Measurements from ENCODE around the gene PBOV1. TPM values are rescaled to one million over a fixed set of nuclear protein-coding genes. Genes with fewer than 3 reads are reported as not detected.

Gene PBOV1
- total and polyA plus RNA-seq, 5 experiments from 2014 or later = not detected

DNA sequence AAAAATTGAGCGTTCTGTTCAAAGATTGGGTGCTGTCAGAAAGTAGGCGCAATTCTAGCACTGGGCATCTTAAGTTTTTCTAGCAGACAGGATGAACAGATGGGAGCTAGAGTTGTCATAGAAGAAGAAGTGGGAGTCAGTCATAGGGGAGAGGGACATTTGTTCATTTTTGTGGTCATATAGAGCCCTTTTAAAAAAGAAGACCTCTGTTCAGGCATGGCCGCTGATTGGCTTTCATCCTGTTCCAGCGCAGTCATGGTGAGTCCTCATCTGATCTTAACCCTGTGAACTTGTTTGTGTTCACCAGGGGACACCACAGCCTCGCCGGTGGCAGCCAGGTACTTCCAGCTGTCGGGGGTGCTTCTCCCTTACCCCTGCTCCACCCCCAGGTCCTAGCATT, 29.7 kb upstream of the PBOV1 start:
- no peak overlapping the region for H3K4me3 Mint-ChIP-seq
- no peaks in the 10 kb centered on the region for H3K4me1 Mint-ChIP-seq
- H3K27me3 Mint-ChIP-seq = peaks cover 2 to 5% (median 4%) of the 10 kb centered on the region in 5 donors
- no peak for DNase-seq
- no peak overlapping the region for H3K27ac Mint-ChIP-seq
- no peaks in the 10 kb centered on the region for H3K36me3 Mint-ChIP-seq
- ATAC-seq = no peak
- POLR2A ChIA-PET = no interaction called here
- H3K9me3 Mint-ChIP-seq = no peaks in the 10 kb centered on the region

DNA sequence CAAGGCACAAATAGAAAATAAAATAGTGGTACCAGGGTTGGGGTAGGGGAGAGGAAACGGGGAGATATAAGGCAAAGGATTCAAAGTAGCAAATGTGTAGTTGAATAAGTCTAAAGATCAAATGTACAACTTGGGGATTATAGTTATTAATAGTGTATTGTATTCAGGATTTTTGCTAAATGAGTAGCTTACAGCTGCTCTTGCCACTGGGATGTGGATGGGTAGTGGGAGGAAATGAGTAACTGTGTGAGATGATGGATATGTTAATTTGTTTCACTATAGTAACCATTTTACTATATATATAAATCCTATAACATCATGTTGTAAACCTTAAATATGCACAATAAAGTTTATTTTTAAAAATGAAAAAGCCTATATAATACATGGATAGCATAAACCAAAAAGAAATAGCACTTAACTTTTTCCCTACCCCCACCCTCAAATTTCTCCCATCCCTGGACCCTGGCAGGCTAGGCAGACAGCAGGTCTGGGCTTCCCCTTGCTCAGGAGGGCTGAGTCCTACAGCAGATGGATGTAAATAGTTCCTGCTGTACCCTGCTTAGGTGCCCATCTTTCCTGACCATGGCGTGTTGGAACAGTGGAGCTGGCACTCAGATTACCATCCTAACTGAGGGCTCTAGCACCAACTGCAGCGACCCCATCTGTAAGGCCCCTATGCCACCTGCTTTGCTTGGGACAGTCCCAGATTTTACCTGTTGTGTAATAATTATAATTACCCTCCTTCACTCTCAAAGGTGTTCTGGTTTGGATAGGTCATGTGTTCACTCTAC, 28.6 kb upstream of the PBOV1 start:
- no peaks in the 10 kb centered on the region for H3K36me3 Mint-ChIP-seq
- H3K4me3 Mint-ChIP-seq = no peak overlapping the region
- no peak overlapping the region for H3K27ac Mint-ChIP-seq
- H3K9me3 Mint-ChIP-seq = no peaks in the 10 kb centered on the region
- ATAC-seq = no peak
- H3K27me3 Mint-ChIP-seq = peaks cover 3 to 10% (median 6%) of the 10 kb centered on the region in 5 donors
- POLR2A ChIA-PET = no interaction called here
- DNase-seq = no peak
- H3K4me1 Mint-ChIP-seq = no peaks in the 10 kb centered on the region

DNA sequence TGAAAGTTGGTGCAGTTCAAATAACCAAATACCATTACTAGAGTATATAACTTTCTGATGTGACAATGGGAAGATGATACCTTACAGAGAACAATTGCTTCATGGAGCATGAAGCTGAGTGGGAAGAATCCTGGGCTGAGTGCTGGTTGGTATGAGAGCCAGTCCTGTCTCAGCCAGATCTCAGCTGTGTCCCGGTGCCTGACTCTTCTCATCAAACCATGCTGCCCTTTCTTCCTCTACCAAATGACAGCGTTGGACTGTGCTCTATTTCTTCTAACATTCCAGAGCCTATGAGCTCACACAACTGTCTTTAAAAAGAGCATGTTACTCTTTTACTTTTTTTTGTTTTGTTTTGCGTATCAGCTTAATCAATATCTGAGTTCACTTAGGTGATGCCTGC, 27.5 kb upstream of the PBOV1 start:
- peaks cover 2 to 19% (median 3%) of the 10 kb centered on the region in 5 donors for H3K27me3 Mint-ChIP-seq
- H3K36me3 Mint-ChIP-seq = no peaks in the 10 kb centered on the region
- POLR2A ChIA-PET = no interaction called here
- no peaks in the 10 kb centered on the region for H3K4me1 Mint-ChIP-seq
- H3K27ac Mint-ChIP-seq = no peak overlapping the region
- no peaks in the 10 kb centered on the region for H3K9me3 Mint-ChIP-seq
- no peak for DNase-seq
- ATAC-seq = no peak
- no peak overlapping the region for H3K4me3 Mint-ChIP-seq

DNA sequence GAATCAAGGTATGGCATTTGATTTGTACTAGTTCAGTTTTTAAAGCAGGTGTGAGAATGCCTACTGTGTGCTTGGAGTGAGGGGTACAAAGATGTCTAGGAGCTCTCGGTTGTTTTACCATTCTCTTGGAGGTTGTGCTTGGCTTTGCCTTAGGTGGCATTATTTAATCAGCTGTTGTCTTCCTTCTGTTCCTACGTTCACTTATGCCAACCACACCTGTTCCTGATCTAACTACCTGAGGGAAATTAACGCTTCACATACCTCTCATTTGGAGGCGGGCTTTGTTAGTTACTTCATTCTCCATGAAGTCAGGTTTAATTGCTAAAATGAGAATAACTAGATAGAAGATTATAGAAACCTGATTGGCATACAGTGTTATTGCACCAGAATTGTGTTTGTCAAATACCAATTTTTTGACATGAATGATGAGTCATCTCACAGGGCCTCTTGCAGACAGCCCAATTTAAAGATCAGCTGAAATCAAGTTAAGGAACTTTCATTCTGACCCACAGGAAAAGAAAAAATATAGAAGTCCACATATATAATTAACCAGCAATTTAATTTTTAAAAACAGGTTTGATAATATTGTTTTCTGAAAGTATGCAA, 24.8 kb upstream of the PBOV1 start:
- Mint-ChIP-seq H3K9me3 (no peaks in the 10 kb centered on the region), H3K4me1 (no peaks in the 10 kb centered on the region), H3K4me3 (no peak overlapping the region), H3K36me3 (no peaks in the 10 kb centered on the region), H3K27ac (no peak overlapping the region), H3K27me3 (peaks cover 2 to 22% (median 3%) of the 10 kb centered on the region in 5 donors)
- POLR2A ChIA-PET = no interaction called here
- ATAC-seq (no peak), DNase-seq (no peak)

DNA sequence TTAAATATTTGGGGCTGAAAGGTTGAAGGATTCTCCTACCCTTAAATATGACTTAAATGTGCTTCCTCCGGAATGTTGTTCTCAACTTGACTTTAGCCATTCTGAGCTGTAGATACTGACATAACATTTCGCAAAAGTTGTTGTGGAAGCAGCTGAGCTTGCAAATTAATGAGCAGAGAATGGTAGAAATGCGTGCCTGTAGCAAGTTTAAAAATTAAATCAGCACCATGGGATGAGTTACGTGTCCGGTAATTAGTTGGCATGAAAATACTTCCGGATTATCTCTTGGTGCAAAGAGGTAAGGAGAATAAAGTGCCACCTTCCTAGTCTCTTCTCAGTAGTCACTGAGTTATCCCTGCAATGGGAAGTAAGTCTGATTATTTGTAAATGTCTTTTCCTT, 23.6 kb upstream of the PBOV1 start:
- ATAC-seq (no peak), DNase-seq (no peak)
- Mint-ChIP-seq H3K27ac (no peak overlapping the region), H3K9me3 (no peaks in the 10 kb centered on the region), H3K36me3 (no peaks in the 10 kb centered on the region), H3K27me3 (peaks cover 2 to 22% (median 3%) of the 10 kb centered on the region in 5 donors), H3K4me1 (no peaks in the 10 kb centered on the region), H3K4me3 (no peak overlapping the region)
- POLR2A ChIA-PET = no interaction called here

DNA sequence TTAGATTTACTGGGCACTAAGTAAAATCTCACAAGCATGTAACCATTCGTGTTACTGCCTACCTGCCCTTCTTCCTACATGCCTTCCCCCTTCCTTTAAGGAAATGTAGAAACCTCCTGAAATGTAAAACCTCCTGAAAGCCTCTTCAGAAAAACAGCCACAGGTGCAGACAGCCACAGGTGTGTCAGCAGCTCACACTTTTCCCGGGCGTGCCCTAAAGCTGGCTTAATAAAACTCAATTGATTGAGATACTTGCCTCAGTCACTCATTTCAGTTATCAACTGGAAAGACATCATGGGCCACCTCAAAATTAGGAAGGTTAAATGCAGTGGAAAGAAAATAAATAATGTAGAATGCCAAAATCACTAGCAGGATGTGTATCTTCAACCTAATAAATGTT, 23.1 kb upstream of the PBOV1 start:
- no peak for ATAC-seq
- Mint-ChIP-seq H3K27me3 (peaks cover 2 to 22% (median 3%) of the 10 kb centered on the region in 5 donors), H3K36me3 (no peaks in the 10 kb centered on the region), H3K9me3 (no peaks in the 10 kb centered on the region), H3K27ac (no peak overlapping the region), H3K4me3 (no peak overlapping the region), H3K4me1 (no peaks in the 10 kb centered on the region)
- DNase-seq = no peak
- POLR2A ChIA-PET = no interaction called here

DNA sequence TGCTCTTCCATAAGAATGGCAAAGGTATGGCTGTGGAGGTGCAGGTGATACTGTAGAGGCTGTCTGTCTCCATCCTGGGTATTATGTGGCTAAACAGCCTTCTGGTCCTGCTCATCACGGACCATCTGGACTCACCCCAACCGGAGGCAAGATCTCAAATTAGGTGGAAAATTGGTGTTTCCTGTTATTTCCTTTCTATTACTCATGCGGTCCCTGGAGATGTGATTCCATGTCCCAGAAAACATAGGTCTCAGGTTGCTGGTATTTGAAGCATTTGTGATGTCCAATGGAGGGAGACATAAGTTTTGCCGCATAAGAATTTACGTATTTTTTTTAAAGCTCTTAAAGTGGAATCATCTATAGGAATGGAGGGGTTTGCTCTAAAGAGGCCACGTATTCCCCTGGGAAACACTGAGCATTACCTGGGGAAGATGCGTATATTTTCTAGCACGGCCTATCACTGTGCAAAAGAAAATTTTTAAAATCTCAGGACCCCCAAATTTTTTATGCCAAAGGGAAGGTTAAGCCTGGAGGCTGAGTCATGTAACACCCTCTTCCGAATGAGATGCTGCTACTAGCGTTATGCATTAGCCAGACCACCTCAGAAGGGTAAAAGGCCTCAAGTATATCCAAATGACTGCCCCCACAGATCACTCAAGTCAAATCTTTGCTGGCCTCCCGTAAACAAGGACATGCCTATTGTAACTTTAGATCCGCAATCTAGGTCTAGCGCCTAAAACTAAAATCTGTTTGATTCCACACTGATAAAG, 22.4 kb upstream of the PBOV1 start:
- no peak for DNase-seq
- Mint-ChIP-seq H3K4me1 (no peaks in the 10 kb centered on the region), H3K9me3 (no peaks in the 10 kb centered on the region), H3K27ac (no peak overlapping the region), H3K36me3 (no peaks in the 10 kb centered on the region), H3K27me3 (peaks cover 2 to 22% (median 3%) of the 10 kb centered on the region in 5 donors), H3K4me3 (no peak overlapping the region)
- ATAC-seq = no peak
- POLR2A ChIA-PET = no interaction called here

DNA sequence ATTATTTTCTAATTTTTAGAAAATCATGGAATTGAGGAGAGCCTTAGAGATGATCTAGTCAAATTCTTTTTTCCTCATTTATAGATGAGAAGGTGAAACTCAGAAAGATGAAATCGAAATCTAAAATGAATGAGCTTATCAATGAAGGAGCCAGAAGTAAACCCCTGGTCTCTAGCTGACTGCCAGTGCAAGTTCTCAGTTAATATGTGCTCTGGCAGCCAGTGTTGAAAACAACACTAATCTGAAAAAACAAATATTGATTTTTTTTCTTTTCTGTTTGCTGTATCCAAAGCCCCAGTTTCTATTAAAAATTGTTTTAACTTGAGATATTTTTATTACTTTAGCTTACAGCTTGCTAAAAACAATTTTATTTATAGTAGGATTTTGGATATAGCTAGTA, 21.5 kb upstream of the PBOV1 start:
- no peak overlapping the region for H3K4me3 Mint-ChIP-seq
- no peak overlapping the region for H3K27ac Mint-ChIP-seq
- no peak for ATAC-seq
- POLR2A ChIA-PET = no interaction called here
- no peaks in the 10 kb centered on the region for H3K4me1 Mint-ChIP-seq
- DNase-seq = no peak
- H3K9me3 Mint-ChIP-seq = no peaks in the 10 kb centered on the region
- H3K36me3 Mint-ChIP-seq = no peaks in the 10 kb centered on the region
- H3K27me3 Mint-ChIP-seq = peaks cover 2 to 22% (median 3%) of the 10 kb centered on the region in 5 donors

DNA sequence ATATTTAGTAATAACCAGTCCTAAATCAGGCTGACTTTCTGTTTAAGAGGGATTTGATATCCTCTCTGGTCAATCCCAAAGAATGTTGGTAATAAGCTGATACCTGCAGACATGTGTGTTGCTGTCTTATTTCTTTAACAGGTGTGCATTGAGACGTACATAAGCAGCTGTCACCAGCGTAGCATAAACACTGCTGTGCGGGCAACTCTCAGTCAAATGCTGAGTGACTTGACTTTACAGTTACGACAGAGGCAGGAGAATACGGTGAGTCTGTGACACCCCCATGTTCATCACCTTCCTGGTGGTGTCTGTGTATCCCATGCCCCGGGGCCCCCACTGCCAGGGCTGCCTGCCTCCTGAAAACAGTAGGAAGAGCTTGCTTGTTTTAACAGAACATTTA, 20.1 kb upstream of the PBOV1 start:
- no peak for ATAC-seq
- H3K4me3 Mint-ChIP-seq = no peak overlapping the region
- H3K27me3 Mint-ChIP-seq = peaks cover 1 to 21% (median 7%) of the 10 kb centered on the region in 5 donors

DNA sequence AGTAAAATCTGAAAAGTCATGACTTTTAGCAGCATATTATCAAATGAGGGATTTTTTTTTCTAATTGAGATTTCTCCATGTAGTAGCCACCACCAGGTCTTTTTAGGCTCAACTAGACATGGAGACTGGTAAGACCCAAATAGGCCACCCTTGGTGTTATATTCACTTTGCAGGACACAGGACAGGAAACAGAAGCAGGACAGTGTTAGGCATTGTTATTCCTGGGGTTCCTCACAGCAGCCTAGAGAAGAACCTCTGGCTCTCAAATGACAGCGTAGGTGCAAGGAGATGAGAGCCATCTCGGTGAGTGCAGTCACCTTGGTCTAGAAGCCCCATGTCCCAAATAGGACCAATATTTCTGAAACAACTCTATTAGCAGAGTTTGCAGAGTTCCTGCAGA, 19.2 kb upstream of the PBOV1 start:
- no peak for DNase-seq
- no peak overlapping the region for H3K27ac Mint-ChIP-seq
- POLR2A ChIA-PET = no interaction called here
- no peaks in the 10 kb centered on the region for H3K36me3 Mint-ChIP-seq
- H3K27me3 Mint-ChIP-seq = peaks cover 0 to 14% (median 7%) of the 10 kb centered on the region in 5 donors
- H3K9me3 Mint-ChIP-seq = no peaks in the 10 kb centered on the region
- H3K4me3 Mint-ChIP-seq = no peak overlapping the region
- ATAC-seq = no peak
- H3K4me1 Mint-ChIP-seq = no peaks in the 10 kb centered on the region

More for the DNA sequence above, 20.1 kb upstream of the PBOV1 start:
- POLR2A ChIA-PET = no interaction called here
- Mint-ChIP-seq H3K27ac (no peak overlapping the region), H3K4me1 (no peaks in the 10 kb centered on the region), H3K9me3 (no peaks in the 10 kb centered on the region), H3K36me3 (no peaks in the 10 kb centered on the region)
- no peak for DNase-seq

DNA sequence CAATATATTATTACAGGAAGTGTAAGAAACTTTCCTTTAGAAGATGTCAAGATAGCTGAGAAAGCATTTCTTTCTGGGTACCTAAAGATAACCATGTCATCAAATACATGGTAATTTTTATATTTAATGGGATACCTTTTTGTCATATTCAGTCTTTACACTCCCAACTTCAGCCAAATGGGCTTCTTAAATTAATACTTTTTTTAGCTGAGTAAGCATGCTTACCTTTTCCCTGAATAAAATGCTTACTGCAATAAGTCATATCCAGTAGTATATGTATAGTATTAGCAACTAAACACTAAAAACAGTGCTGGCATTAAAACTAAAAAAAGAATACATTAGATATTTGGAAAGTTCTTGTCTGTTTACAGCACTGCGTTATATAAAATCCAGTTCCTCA, 17.4 kb upstream of the PBOV1 start:
- no peaks in the 10 kb centered on the region for H3K9me3 Mint-ChIP-seq
- no peaks in the 10 kb centered on the region for H3K4me1 Mint-ChIP-seq
- POLR2A ChIA-PET = no interaction called here
- DNase-seq (no peak), ATAC-seq (no peak)
- H3K4me3 Mint-ChIP-seq = no peak overlapping the region
- H3K27ac Mint-ChIP-seq = no peak overlapping the region
- peaks cover 0 to 10% (median 3%) of the 10 kb centered on the region in 5 donors for H3K27me3 Mint-ChIP-seq
- no peaks in the 10 kb centered on the region for H3K36me3 Mint-ChIP-seq

DNA sequence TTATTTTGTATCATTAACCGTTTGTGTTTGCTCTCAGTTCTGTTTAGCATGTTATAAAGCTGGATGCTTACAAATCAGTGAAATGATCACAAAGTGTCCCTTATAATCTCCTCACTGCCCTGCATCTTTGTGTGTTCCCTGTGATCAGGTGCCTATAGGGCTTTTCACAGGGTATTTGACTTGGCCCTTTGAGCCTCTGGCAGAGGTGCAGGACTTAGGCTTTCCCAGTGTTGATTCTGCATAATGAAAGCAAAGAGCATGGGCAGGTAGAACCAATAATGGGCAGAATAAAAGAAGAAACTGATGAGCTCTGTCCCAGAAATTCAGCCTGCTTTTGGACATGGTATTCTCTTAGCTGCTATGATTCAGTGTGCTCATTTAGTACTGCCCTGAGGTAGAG, 16.9 kb upstream of the PBOV1 start:
- DNase-seq (no peak), ATAC-seq (no peak)
- POLR2A ChIA-PET = no interaction called here
- Mint-ChIP-seq H3K27me3 (peaks cover 0 to 12% (median 0%) of the 10 kb centered on the region in 5 donors), H3K27ac (no peak overlapping the region), H3K4me3 (no peak overlapping the region), H3K4me1 (no peaks in the 10 kb centered on the region), H3K36me3 (no peaks in the 10 kb centered on the region), H3K9me3 (no peaks in the 10 kb centered on the region)

DNA sequence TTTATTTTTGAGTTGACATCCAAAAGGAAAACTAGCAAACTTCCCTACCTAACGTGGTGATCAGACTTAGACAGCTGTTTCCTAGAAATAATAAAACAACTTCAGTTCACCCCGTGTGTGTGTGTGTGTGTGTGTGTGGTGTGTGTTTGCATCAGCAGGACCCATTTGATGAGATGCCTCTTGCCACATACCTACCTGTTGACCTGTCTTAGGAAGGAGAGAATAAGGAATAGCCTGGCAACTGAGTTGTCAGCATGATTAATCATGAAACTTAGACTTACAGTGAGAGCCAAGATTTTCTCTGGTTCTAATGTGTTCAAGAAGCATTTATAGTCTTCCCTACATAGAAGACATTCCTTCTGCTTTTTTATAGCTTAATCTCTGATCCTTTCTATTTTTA, 16.1 kb upstream of the PBOV1 start:
- Mint-ChIP-seq H3K4me1 (no peaks in the 10 kb centered on the region), H3K4me3 (no peak overlapping the region), H3K36me3 (no peaks in the 10 kb centered on the region), H3K9me3 (no peaks in the 10 kb centered on the region), H3K27me3 (peaks cover 0 to 14% (median 0%) of the 10 kb centered on the region in 5 donors), H3K27ac (no peak overlapping the region)
- DNase-seq (no peak), ATAC-seq (no peak)
- POLR2A ChIA-PET = no interaction called here
